Stimulated activated CD8-positive, alpha-beta memory T cell treated with anti-CD3 and anti-CD28 coated beads, Interleukin-7, amount 100 ng/mL, for 24 hours (primary cell): Measurements from ENCODE around the gene GNG8.
"Not testable (repeated sequence)": the region's sequence is repeated elsewhere in the genome, so short reads cannot be mapped to it uniquely, and the experiment has no call there.

Source experiments
- DNase-seq: peaks from one replicate; pipeline ENCODE4 v3.0.0-alpha.2; 2020; ENCODE audit warnings: low read depth

Gene GNG8

GRCh38 chr19:46646402-46646801 is 10.4 kb upstream of the GNG8 start:
- DNase-seq: no peak

GRCh38 chr19:46644720-46645119 is 8.7 kb upstream of the GNG8 start:
- DNase-seq: no peak

GRCh38 chr19:46640656-46641055 is 4.7 kb upstream of the GNG8 start:
- no peak for DNase-seq

- no peak for DNase-seq
Measured at GRCh38 chr19:46639358-46640182, 3.6 kb upstream of the GNG8 start.

GRCh38 chr19:46637224-46637623 is 1.2 kb upstream of the GNG8 start:
- DNase-seq: no peak

- no peak for DNase-seq
Measured at GRCh38 chr19:46634656-46635218, 1.3 kb downstream of the GNG8 start.

GRCh38 chr19:46634045-46634655 is 1.9 kb downstream of the GNG8 start:
- peak; percentile 90 for DNase-seq

GRCh38 chr19:46633130-46633529 is 2.9 kb downstream of the GNG8 start:
- DNase-seq: no peak

- DNase-seq: no peak
Measured at GRCh38 chr19:46631481-46631880, 4.5 kb downstream of the GNG8 start.

GRCh38 chr19:46630586-46631205 is 5.3 kb downstream of the GNG8 start:
- no peak for DNase-seq

GRCh38 chr19:46629546-46630025 is 6.4 kb downstream of the GNG8 start:
- no peak for DNase-seq

GRCh38 chr19:46628970-46629369 is 7.0 kb downstream of the GNG8 start:
- DNase-seq: not testable (repeated sequence)

- no peak for DNase-seq
Measured at GRCh38 chr19:46626446-46626845, 9.6 kb downstream of the GNG8 start.

- DNase-seq: no peak
Measured at GRCh38 chr19:46625731-46626130, 10.3 kb downstream of the GNG8 start.

GRCh38 chr19:46624958-46625661 is 10.9 kb downstream of the GNG8 start, which contains the start of gene PTGIR:
Gene PTGIR, minus strand, starts transcription at chr19:46625089. Its CDS starts 864 bp downstream, at chr19:46624225.
- DNase-seq: no peak

GRCh38 chr19:46623915-46624502 is 12.0 kb downstream of the GNG8 start:
- DNase-seq: no peak

- no peak for DNase-seq
Measured at GRCh38 chr19:46622118-46622446, 13.9 kb downstream of the GNG8 start.

GRCh38 chr19:46621191-46622117 is 14.5 kb downstream of the GNG8 start:
- DNase-seq: no peak

GRCh38 chr19:46620716-46621115 is 15.3 kb downstream of the GNG8 start:
- DNase-seq: no peak

GRCh38 chr19:46620267-46620666 is 15.7 kb downstream of the GNG8 start:
- DNase-seq: no peak
